Sigmoid colon (tissue), 7 donors: Measurements from ENCODE around the gene TNIK. TPM values are rescaled to one million over a fixed set of nuclear protein-coding genes. Genes with fewer than 3 reads are reported as not detected.

Source experiments
- DNase-seq: peaks from one replicate; pipeline ENCODE4 v3.0.0-alpha.2; 2019
- H3K27ac ChIP-seq, 4 donors: fragments of 200-600 bp; sonication (generic); one replicate each; pipeline ENCODE4 v1.5.1; 2016 to 2019; ENCODE audit warnings: mild to moderate bottlenecking in 1 of 4
- H3K27me3 ChIP-seq, 3 donors: fragments of 200-600 bp; sonication (generic); one replicate each; pipeline ENCODE4 v1.5.1; 2019; ENCODE audit warnings: mild to moderate bottlenecking in 1 of 3
- H3K36me3 ChIP-seq, 4 donors: fragments of 200-600 bp; sonication (generic); one replicate each; pipeline ENCODE4 v1.5.1; 2016 to 2019
- H3K4me1 ChIP-seq, 4 donors: fragments of 200-600 bp; sonication (generic); one replicate each; pipeline ENCODE4 v1.5.1; 2017 to 2019
- H3K4me3 ChIP-seq, 4 donors: fragments of 200-600 bp; sonication (generic); one replicate each; pipeline ENCODE4 v1.5.1; 2017 to 2019; ENCODE audit warnings: mild to moderate bottlenecking in 2 of 4, moderate library complexity in 1 of 4
- H3K9me3 ChIP-seq, 4 donors: fragments of 200-600 bp in 3 of 4; sonication (generic) in 3 of 4; one replicate each; pipeline versions ENCODE4 v1.5.1 to v1.6.1; 2013 to 2019
- CTCF ChIP-seq, 4 experiments: fragments of 450-650 bp in 3 of 4; fragments of 200-600 bp in 1 of 4; IDR thresholded peaks; one replicate each; pipeline ENCODE4 v1.5.1; 2016 to 2019; ENCODE audit warnings: antibody characterized with exemption in 4 of 4, mild to moderate bottlenecking in 3 of 4, moderate library complexity in 2 of 4
- EP300 ChIP-seq, 4 donors: sonication (generic); formaldehyde crosslinking; IDR thresholded peaks; one replicate each; pipeline ENCODE4 v1.6.1; 2017; ENCODE audit warnings: antibody characterized with exemption in 4 of 4
- POLR2A ChIP-seq, 2 donors: fragments of 450-650 bp; IDR thresholded peaks; one replicate each; pipeline ENCODE4 v1.6.1; 2016; ENCODE audit warnings: antibody characterized with exemption in 2 of 2, mild to moderate bottlenecking in 2 of 2, moderate library complexity in 2 of 2
- POLR2AphosphoS5 ChIP-seq, 4 donors: sonication (generic); formaldehyde crosslinking; IDR thresholded peaks; one replicate each; pipeline ENCODE4 v1.6.1; 2017; ENCODE audit warnings: antibody characterized with exemption in 4 of 4
- WGBS, 2 donors: extraction: QIAGEN DNeasy Blood & Tissue Kit; methylation state at CpG; one replicate each; pipeline ENCODE4 v1.1.7; 2013; 5-methylcytosine and 5-hydroxymethylcytosine counted together
- intact Hi-C: fragments of 100-400 bp; cut with DNase I; formaldehyde crosslinking; loops from one replicate; pipeline ENCODE4 v1.15.1; 2023
- polyA plus RNA-seq, 3 donors: library from polyadenylated mRNA; stranded (reverse); fragments of 200-250 nt; gene quantifications; one replicate each; pipeline ENCODE4 v1.2.3, GENCODE V29; 2013
- total RNA-seq, 4 donors: library from RNA; depleted of rRNA; stranded (reverse); fragments of >200 nt; gene quantifications; one replicate each; pipeline ENCODE4 v1.1.0, GENCODE V29; 2016
- donor health status: healthy with polysubstance abuse.
- donor health status: Bipolar disorder and iron deficiency.
- donor health status: healthy.

Gene TNIK
- total and polyA plus RNA-seq, 7 donors, result 5.4 to 21.3 (median 9.2) TPM

- no peaks in the 10 kb centered on the region for H3K36me3 ChIP-seq
- whole genome bisulfite sequencing, 2 donors, result 86 to 95% methylated on average over 1 of the region's 1 CpG
- H3K27ac ChIP-seq, result no peak overlapping the region
- TF ChIP-seq EP300 (IDR thresholded peaks at IDR 0.05) (no peak), POLR2A (IDR thresholded peaks at IDR 0.05) (no peak), CTCF (IDR thresholded peaks at IDR 0.05) (no peak), POLR2AphosphoS5 (IDR thresholded peaks at IDR 0.05) (no peak)
- no peaks in the 10 kb centered on the region for H3K9me3 ChIP-seq
- H3K4me3 ChIP-seq, result no peak overlapping the region
- no peak for DNase-seq
- intact Hi-C loops, result no loop called here
- H3K27me3 ChIP-seq, result no peaks in the 10 kb centered on the region
- H3K4me1 ChIP-seq, result peaks cover 0 to 8% (median 0%) of the 10 kb centered on the region in 4 donors
These were observed 255.3 kb downstream of the TNIK start for GRCh38 chr3:171204942-171205341.

GRCh38 chr3:171201825-171202224 is 258.4 kb downstream of the TNIK start:
- 85 to 88% methylated on average over 6 of the region's 6 CpGs for WGBS, 2 donors
- Histone ChIP-seq H3K4me3 (no peak overlapping the region), H3K4me1 (peaks cover 0 to 23% (median 10%) of the 10 kb centered on the region in 4 donors), H3K27ac (no peak overlapping the region), H3K9me3 (no peaks in the 10 kb centered on the region), H3K36me3 (no peaks in the 10 kb centered on the region), H3K27me3 (no peaks in the 10 kb centered on the region)
- intact Hi-C loops, result no loop called here
- no peak for DNase-seq
- no peak for TF ChIP-seq POLR2A (IDR thresholded peaks at IDR 0.05)
- TF ChIP-seq EP300 (IDR thresholded peaks at IDR 0.05), result no peak
- no peak for TF ChIP-seq POLR2AphosphoS5 (IDR thresholded peaks at IDR 0.05)
- no peak for TF ChIP-seq CTCF (IDR thresholded peaks at IDR 0.05)

GRCh38 chr3:171200750-171201088 is 259.5 kb downstream of the TNIK start:
- intact Hi-C loops, result no loop called here
- Histone ChIP-seq H3K9me3 (no peaks in the 10 kb centered on the region), H3K27me3 (no peaks in the 10 kb centered on the region), H3K36me3 (no peaks in the 10 kb centered on the region), H3K4me1 (peaks cover 0 to 23% (median 10%) of the 10 kb centered on the region in 4 donors), H3K4me3 (no peak overlapping the region), H3K27ac (no peak overlapping the region)
- TF ChIP-seq POLR2AphosphoS5 (IDR thresholded peaks at IDR 0.05) (no peak), CTCF (IDR thresholded peaks at IDR 0.05) (no peak)
- no peak for DNase-seq
- WGBS, 2 donors, result 87 to 91% methylated on average over 2 of the region's 2 CpGs

- intact Hi-C loops, result no loop called here
- Histone ChIP-seq H3K27ac (no peak overlapping the region), H3K36me3 (no peaks in the 10 kb centered on the region), H3K27me3 (no peaks in the 10 kb centered on the region), H3K9me3 (no peaks in the 10 kb centered on the region), H3K4me3 (no peak overlapping the region), H3K4me1 (peaks cover 0 to 23% (median 11%) of the 10 kb centered on the region in 4 donors)
- DNase-seq, result no peak
- TF ChIP-seq POLR2A (IDR thresholded peaks at IDR 0.05) (no peak), CTCF (IDR thresholded peaks at IDR 0.05) (no peak), EP300 (IDR thresholded peaks at IDR 0.05) (no peak), POLR2AphosphoS5 (IDR thresholded peaks at IDR 0.05) (no peak)
- 77 to 93% methylated on average over 3 of the region's 3 CpGs for WGBS, 2 donors
These were observed 260.0 kb downstream of the TNIK start for GRCh38 chr3:171200052-171200749.

GRCh38 chr3:171199473-171199829 is 260.8 kb downstream of the TNIK start:
- intact Hi-C loops, result loop anchor here (10.0 kb wide), 1 partner anchor 85 kb away; no protein-coding TSS in a partner anchor
- Histone ChIP-seq H3K4me1 (peaks cover 0 to 23% (median 14%) of the 10 kb centered on the region in 4 donors), H3K27ac (no peak overlapping the region), H3K36me3 (no peaks in the 10 kb centered on the region), H3K9me3 (no peaks in the 10 kb centered on the region), H3K27me3 (no peaks in the 10 kb centered on the region), H3K4me3 (no peak overlapping the region)
- no peak for DNase-seq
- WGBS, 2 donors, result 90% methylated on average over 3 of the region's 3 CpGs
- TF ChIP-seq POLR2A (IDR thresholded peaks at IDR 0.05) (no peak), POLR2AphosphoS5 (IDR thresholded peaks at IDR 0.05) (no peak), CTCF (IDR thresholded peaks at IDR 0.05) (no peak), EP300 (IDR thresholded peaks at IDR 0.05) (no peak)
